PC-9 (cell line): Measurements from ENCODE around the gene MMS22L.

Experiments
- CTCF ChIP-seq: fragments of 200-600 bp; sonication (generic); conservative IDR thresholded peaks from 2 replicates; pipeline ENCODE4 v1.6.1; 2017; ENCODE audit warnings: mixed run types, antibody characterized with exemption, mild to moderate bottlenecking, moderate library complexity
- EZH2 ChIP-seq: fragments of 200-600 bp; sonication (generic); IDR thresholded peaks from 2 replicates; pipeline ENCODE4 v1.8.0; 2017; ENCODE audit warnings: antibody characterized with exemption, low read depth

- TF ChIP-seq CTCF (no peak), EZH2 (no peak)
These were observed 36.2 kb downstream of the MMS22L start for GRCh38 chr6:97246842-97247241.
